NT2/D1 (cell line): ENCODE data around the gene MKLN1.

Experiments
- YY1 ChIP-seq: IDR thresholded peaks from 2 replicates; pipeline ENCODE4 v1.6.1; 2011; ENCODE audit not compliant: insufficient read length, insufficient read depth
- ZNF274 ChIP-seq: IDR thresholded peaks from 2 replicates; pipeline ENCODE4 v1.6.1; 2011; ENCODE audit warnings: mild to moderate bottlenecking, low read depth, low read length

GRCh38 chr7:131431289-131431688 is 103.6 kb downstream of the MKLN1 start:
- TF ChIP-seq ZNF274 (no peak), YY1 (no peak)
